Measurements from ENCODE around the gene LEMD2.

LEMD2 gene

GRCh38 chr6:33740204-33740608, 48.7 kb downstream of the LEMD2 start:
- H3K9me3 ChIP-seq (ENCODE audit: control insufficient read depth, low read length), result no peaks in the 10 kb centered on the region
- peaks cover 3% of the 10 kb centered on the region for H3K27me3 ChIP-seq (replicated peaks; ENCODE audit: control insufficient read depth, insufficient read depth, low read length, poor library complexity, severe bottlenecking)
- no peak for DNase-seq
- H3K27ac ChIP-seq (ENCODE audit: insufficient read depth, low read length, poor library complexity, severe bottlenecking), result no peak overlapping the region
- H3K4me1 ChIP-seq (ENCODE audit: control insufficient read depth, insufficient read depth, low read length, poor library complexity, severe bottlenecking), result no peaks in the 10 kb centered on the region
- no peaks in the 10 kb centered on the region for H3K36me3 ChIP-seq (ENCODE audit: control insufficient read depth, insufficient read depth, low read length)
- H3K4me3 ChIP-seq (ENCODE audit: insufficient read depth, low read depth, low read length, poor library complexity, severe bottlenecking), result no peak overlapping the region

- H3K27ac ChIP-seq (ENCODE audit: insufficient read depth, low read length, poor library complexity, severe bottlenecking), result no peak overlapping the region
- H3K36me3 ChIP-seq (ENCODE audit: control insufficient read depth, insufficient read depth, low read length), result no peaks in the 10 kb centered on the region
- H3K27me3 ChIP-seq (replicated peaks; ENCODE audit: control insufficient read depth, insufficient read depth, low read length, poor library complexity, severe bottlenecking), result peaks cover 3% of the 10 kb centered on the region
- H3K4me3 ChIP-seq (ENCODE audit: insufficient read depth, low read depth, low read length, poor library complexity, severe bottlenecking), result no peak overlapping the region
- DNase-seq, result no peak
- H3K4me1 ChIP-seq (ENCODE audit: control insufficient read depth, insufficient read depth, low read length, poor library complexity, severe bottlenecking), result no peaks in the 10 kb centered on the region
- H3K9me3 ChIP-seq (ENCODE audit: control insufficient read depth, low read length), result no peaks in the 10 kb centered on the region
These were observed 49.4 kb downstream of the LEMD2 start for GRCh38 chr6:33739571-33739970.

- no peak overlapping the region for H3K4me3 ChIP-seq (ENCODE audit: insufficient read depth, low read depth, low read length, poor library complexity, severe bottlenecking)
- DNase-seq, result no peak
These were observed 50.1 kb downstream of the LEMD2 start for GRCh38 chr6:33738879-33739278.

GRCh38 chr6:33738153-33738552, 50.8 kb downstream of the LEMD2 start:
- Histone ChIP-seq H3K4me3 (ENCODE audit: insufficient read depth, low read depth, low read length, poor library complexity, severe bottlenecking) (no peak overlapping the region), H3K9me3 (ENCODE audit: control insufficient read depth, low read length) (no peaks in the 10 kb centered on the region), H3K4me1 (ENCODE audit: control insufficient read depth, insufficient read depth, low read length, poor library complexity, severe bottlenecking) (no peaks in the 10 kb centered on the region), H3K27me3 (replicated peaks; ENCODE audit: control insufficient read depth, insufficient read depth, low read length, poor library complexity, severe bottlenecking) (no peaks in the 10 kb centered on the region), H3K36me3 (ENCODE audit: control insufficient read depth, insufficient read depth, low read length) (no peaks in the 10 kb centered on the region), H3K27ac (ENCODE audit: insufficient read depth, low read length, poor library complexity, severe bottlenecking) (no peak overlapping the region)
- DNase-seq, result no peak

More at GRCh38 chr6:33738879-33739278, 50.1 kb downstream of the LEMD2 start:
- no peaks in the 10 kb centered on the region for H3K4me1 ChIP-seq (ENCODE audit: control insufficient read depth, insufficient read depth, low read length, poor library complexity, severe bottlenecking)
- no peaks in the 10 kb centered on the region for H3K9me3 ChIP-seq (ENCODE audit: control insufficient read depth, low read length)
- no peaks in the 10 kb centered on the region for H3K36me3 ChIP-seq (ENCODE audit: control insufficient read depth, insufficient read depth, low read length)
- no peak overlapping the region for H3K27ac ChIP-seq (ENCODE audit: insufficient read depth, low read length, poor library complexity, severe bottlenecking)
- peaks cover 3% of the 10 kb centered on the region for H3K27me3 ChIP-seq (replicated peaks; ENCODE audit: control insufficient read depth, insufficient read depth, low read length, poor library complexity, severe bottlenecking)

- DNase-seq, result no peak
- no peaks in the 10 kb centered on the region for H3K9me3 ChIP-seq (ENCODE audit: control insufficient read depth, low read length)
- no peaks in the 10 kb centered on the region for H3K4me1 ChIP-seq (ENCODE audit: control insufficient read depth, insufficient read depth, low read length, poor library complexity, severe bottlenecking)
- H3K27ac ChIP-seq (ENCODE audit: insufficient read depth, low read length, poor library complexity, severe bottlenecking), result no peak overlapping the region
- no peaks in the 10 kb centered on the region for H3K27me3 ChIP-seq (replicated peaks; ENCODE audit: control insufficient read depth, insufficient read depth, low read length, poor library complexity, severe bottlenecking)
- H3K4me3 ChIP-seq (ENCODE audit: insufficient read depth, low read depth, low read length, poor library complexity, severe bottlenecking), result no peak overlapping the region
- no peaks in the 10 kb centered on the region for H3K36me3 ChIP-seq (ENCODE audit: control insufficient read depth, insufficient read depth, low read length)
These were observed 51.5 kb downstream of the LEMD2 start for GRCh38 chr6:33737267-33738026.

GRCh38 chr6:33735216-33735615, 53.7 kb downstream of the LEMD2 start:
- Histone ChIP-seq H3K4me3 (ENCODE audit: insufficient read depth, low read depth, low read length, poor library complexity, severe bottlenecking) (no peak overlapping the region), H3K9me3 (ENCODE audit: control insufficient read depth, low read length) (no peaks in the 10 kb centered on the region), H3K27me3 (replicated peaks; ENCODE audit: control insufficient read depth, insufficient read depth, low read length, poor library complexity, severe bottlenecking) (no peaks in the 10 kb centered on the region), H3K27ac (ENCODE audit: insufficient read depth, low read length, poor library complexity, severe bottlenecking) (no peak overlapping the region), H3K36me3 (ENCODE audit: control insufficient read depth, insufficient read depth, low read length) (no peaks in the 10 kb centered on the region), H3K4me1 (ENCODE audit: control insufficient read depth, insufficient read depth, low read length, poor library complexity, severe bottlenecking) (no peaks in the 10 kb centered on the region)
- DNase-seq, result no peak

GRCh38 chr6:33733709-33734007, 55.3 kb downstream of the LEMD2 start:
- no peaks in the 10 kb centered on the region for H3K9me3 ChIP-seq (ENCODE audit: control insufficient read depth, low read length)
- no peak overlapping the region for H3K27ac ChIP-seq (ENCODE audit: insufficient read depth, low read length, poor library complexity, severe bottlenecking)
- no peak overlapping the region for H3K4me3 ChIP-seq (ENCODE audit: insufficient read depth, low read depth, low read length, poor library complexity, severe bottlenecking)
- no peaks in the 10 kb centered on the region for H3K36me3 ChIP-seq (ENCODE audit: control insufficient read depth, insufficient read depth, low read length)
- no peaks in the 10 kb centered on the region for H3K4me1 ChIP-seq (ENCODE audit: control insufficient read depth, insufficient read depth, low read length, poor library complexity, severe bottlenecking)
- DNase-seq, result no peak
- no peaks in the 10 kb centered on the region for H3K27me3 ChIP-seq (replicated peaks; ENCODE audit: control insufficient read depth, insufficient read depth, low read length, poor library complexity, severe bottlenecking)

GRCh38 chr6:33732817-33733708, 55.9 kb downstream of the LEMD2 start:
- no peaks in the 10 kb centered on the region for H3K36me3 ChIP-seq (ENCODE audit: control insufficient read depth, insufficient read depth, low read length)
- H3K9me3 ChIP-seq (ENCODE audit: control insufficient read depth, low read length), result no peaks in the 10 kb centered on the region
- H3K27ac ChIP-seq (ENCODE audit: insufficient read depth, low read length, poor library complexity, severe bottlenecking), result no peak overlapping the region
- no peaks in the 10 kb centered on the region for H3K4me1 ChIP-seq (ENCODE audit: control insufficient read depth, insufficient read depth, low read length, poor library complexity, severe bottlenecking)
- H3K27me3 ChIP-seq (replicated peaks; ENCODE audit: control insufficient read depth, insufficient read depth, low read length, poor library complexity, severe bottlenecking), result no peaks in the 10 kb centered on the region
- no peak for DNase-seq
- H3K4me3 ChIP-seq (ENCODE audit: insufficient read depth, low read depth, low read length, poor library complexity, severe bottlenecking), result no peak overlapping the region

GRCh38 chr6:33732385-33732784, 56.5 kb downstream of the LEMD2 start:
- Histone ChIP-seq H3K9me3 (ENCODE audit: control insufficient read depth, low read length) (no peaks in the 10 kb centered on the region), H3K4me1 (ENCODE audit: control insufficient read depth, insufficient read depth, low read length, poor library complexity, severe bottlenecking) (no peaks in the 10 kb centered on the region), H3K36me3 (ENCODE audit: control insufficient read depth, insufficient read depth, low read length) (no peaks in the 10 kb centered on the region), H3K27me3 (replicated peaks; ENCODE audit: control insufficient read depth, insufficient read depth, low read length, poor library complexity, severe bottlenecking) (no peaks in the 10 kb centered on the region), H3K27ac (ENCODE audit: insufficient read depth, low read length, poor library complexity, severe bottlenecking) (no peak overlapping the region), H3K4me3 (ENCODE audit: insufficient read depth, low read depth, low read length, poor library complexity, severe bottlenecking) (no peak overlapping the region)
- no peak for DNase-seq

GRCh38 chr6:33731751-33732282, 57.1 kb downstream of the LEMD2 start:
- no peaks in the 10 kb centered on the region for H3K36me3 ChIP-seq (ENCODE audit: control insufficient read depth, insufficient read depth, low read length)
- H3K4me1 ChIP-seq (ENCODE audit: control insufficient read depth, insufficient read depth, low read length, poor library complexity, severe bottlenecking), result no peaks in the 10 kb centered on the region
- H3K27me3 ChIP-seq (replicated peaks; ENCODE audit: control insufficient read depth, insufficient read depth, low read length, poor library complexity, severe bottlenecking), result no peaks in the 10 kb centered on the region
- H3K4me3 ChIP-seq (ENCODE audit: insufficient read depth, low read depth, low read length, poor library complexity, severe bottlenecking), result no peak overlapping the region
- no peaks in the 10 kb centered on the region for H3K9me3 ChIP-seq (ENCODE audit: control insufficient read depth, low read length)
- no peak for DNase-seq
- no peak overlapping the region for H3K27ac ChIP-seq (ENCODE audit: insufficient read depth, low read length, poor library complexity, severe bottlenecking)

Data from effector memory CD4-positive, alpha-beta T cell (primary cell).